HG03558 (cell line): ENCODE data around the gene TMEM184C.

Source experiments
- ATAC-seq: cut with Tn5 transposase; IDR thresholded peaks from one replicate; pipeline ENCODE4 v1.9.1; 2021; ENCODE audit warnings: moderate number of reproducible peaks; ENCODE audit not compliant: unreplicated experiment; ENCODE audit errors: extremely low read depth

TMEM184C gene

GRCh38 chr4:147644471-147644870 is 27.3 kb downstream of the TMEM184C start:
- ATAC-seq, result no peak

- ATAC-seq, result no peak
Measured at GRCh38 chr4:147645099-147645498, 27.9 kb downstream of the TMEM184C start.

- no peak for ATAC-seq
Measured at GRCh38 chr4:147648656-147649055, 31.5 kb downstream of the TMEM184C start.

GRCh38 chr4:147651563-147651962 is 34.4 kb downstream of the TMEM184C start:
- ATAC-seq, result no peak

- ATAC-seq, result no peak
Measured at GRCh38 chr4:147655639-147656038, 38.4 kb downstream of the TMEM184C start.

GRCh38 chr4:147658501-147658900 is 41.3 kb downstream of the TMEM184C start:
- ATAC-seq, result no peak

GRCh38 chr4:147674073-147674472 is 56.9 kb downstream of the TMEM184C start:
- ATAC-seq, result no peak

GRCh38 chr4:147674496-147674895 is 57.3 kb downstream of the TMEM184C start:
- no peak for ATAC-seq

- no peak for ATAC-seq
Measured at GRCh38 chr4:147678106-147678505, 60.9 kb downstream of the TMEM184C start.

GRCh38 chr4:147678796-147679549 is 61.8 kb downstream of the TMEM184C start:
- ATAC-seq, result no peak

GRCh38 chr4:147682755-147683154 is 65.6 kb downstream of the TMEM184C start:
- no peak for ATAC-seq

- no peak for ATAC-seq
Measured at GRCh38 chr4:147683188-147683591, 66.0 kb downstream of the TMEM184C start.

- peak; percentile 98 for ATAC-seq
Measured at GRCh38 chr4:147683717-147684700, 66.8 kb downstream of the TMEM184C start, which contains the start of gene PRMT9. TSS of gene PRMT9 (minus strand) at chr4:147684163. CDS start at chr4:147683987, 176 bp downstream.

GRCh38 chr4:147689067-147689466 is 71.9 kb downstream of the TMEM184C start:
- no peak for ATAC-seq

- ATAC-seq, result no peak
Measured at GRCh38 chr4:147691820-147692219, 74.6 kb downstream of the TMEM184C start.

- no peak for ATAC-seq
Measured at GRCh38 chr4:147693218-147693617, 76.0 kb downstream of the TMEM184C start.

GRCh38 chr4:147696866-147697265 is 79.7 kb downstream of the TMEM184C start:
- ATAC-seq, result no peak

- ATAC-seq, result no peak
Measured at GRCh38 chr4:147704846-147705245, 87.6 kb downstream of the TMEM184C start.

GRCh38 chr4:147707892-147708672 is 90.9 kb downstream of the TMEM184C start:
- no peak for ATAC-seq

- ATAC-seq, result no peak
Measured at GRCh38 chr4:147709999-147710398, 92.8 kb downstream of the TMEM184C start.
